ENCODE data around the gene GHRH. TPM values are rescaled to one million over a fixed set of nuclear protein-coding genes. Genes with fewer than 3 reads are reported as not detected.

Gene GHRH
- total RNA-seq, 4 donors from 2014 or later = not detected

GRCh38 chr20:37295001-37295400, 33.4 kb upstream of the GHRH start:
- DNase-seq (ENCODE audit: low spot score in 2 of 2) = peak in 1 of 2 donors; percentile 65
- 21 to 26% methylated on average over 3 of the region's 3 CpGs for WGBS, 2 donors
- intact Hi-C loops (cut with DNase I; ENCODE audit: low total_unique reads) = no loop called here
- TF ChIP-seq POLR2A (IDR thresholded peaks at IDR 0.05) = no peak
- TF ChIP-seq, protein P1, sequence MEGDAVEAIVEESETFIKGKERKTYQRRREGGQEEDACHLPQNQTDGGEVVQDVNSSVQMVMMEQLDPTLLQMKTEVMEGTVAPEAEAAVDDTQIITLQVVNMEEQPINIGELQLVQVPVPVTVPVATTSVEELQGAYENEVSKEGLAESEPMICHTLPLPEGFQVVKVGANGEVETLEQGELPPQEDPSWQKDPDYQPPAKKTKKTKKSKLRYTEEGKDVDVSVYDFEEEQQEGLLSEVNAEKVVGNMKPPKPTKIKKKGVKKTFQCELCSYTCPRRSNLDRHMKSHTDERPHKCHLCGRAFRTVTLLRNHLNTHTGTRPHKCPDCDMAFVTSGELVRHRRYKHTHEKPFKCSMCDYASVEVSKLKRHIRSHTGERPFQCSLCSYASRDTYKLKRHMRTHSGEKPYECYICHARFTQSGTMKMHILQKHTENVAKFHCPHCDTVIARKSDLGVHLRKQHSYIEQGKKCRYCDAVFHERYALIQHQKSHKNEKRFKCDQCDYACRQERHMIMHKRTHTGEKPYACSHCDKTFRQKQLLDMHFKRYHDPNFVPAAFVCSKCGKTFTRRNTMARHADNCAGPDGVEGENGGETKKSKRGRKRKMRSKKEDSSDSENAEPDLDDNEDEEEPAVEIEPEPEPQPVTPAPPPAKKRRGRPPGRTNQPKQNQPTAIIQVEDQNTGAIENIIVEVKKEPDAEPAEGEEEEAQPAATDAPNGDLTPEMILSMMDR (IDR thresholded peaks at IDR 0.05) = no peak
- H3K4me3 ChIP-seq (ENCODE audit: low read depth, poor library complexity, severe bottlenecking) = no peak overlapping the region

DNA sequence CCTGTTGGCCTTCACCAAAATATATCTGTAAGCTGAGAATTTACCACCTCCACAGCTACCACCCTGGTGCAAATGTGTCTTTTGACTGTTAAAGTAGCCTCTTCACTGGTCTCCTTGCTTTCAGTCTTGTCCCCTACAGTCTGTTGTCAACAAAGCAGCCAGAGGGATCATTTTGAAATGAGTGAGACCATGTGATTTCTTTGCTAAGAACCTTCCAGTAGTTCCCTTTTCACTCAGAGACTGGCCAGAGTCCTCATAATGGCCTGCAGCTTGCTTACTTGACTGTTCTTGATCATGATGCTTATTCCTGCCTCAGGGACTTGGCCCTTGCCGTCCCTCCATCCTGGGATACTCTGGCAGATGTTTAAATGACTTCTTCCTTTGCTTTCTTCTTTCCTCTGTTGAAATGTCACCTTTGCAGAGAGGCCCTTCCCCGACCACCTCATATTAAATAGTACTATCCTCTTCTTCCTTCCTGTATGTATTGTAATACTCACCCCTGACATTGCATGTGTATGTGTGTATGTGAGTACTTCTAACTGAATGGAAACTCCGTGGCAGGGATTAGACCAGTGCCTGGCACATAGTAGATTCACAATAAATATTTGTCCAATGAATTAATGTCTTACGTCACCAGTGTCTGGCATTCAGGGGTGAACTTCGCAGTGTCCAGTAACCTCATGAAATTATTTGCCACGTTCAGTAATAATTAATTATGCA, 32.8 kb upstream of the GHRH start:
- DNase-seq (ENCODE audit: low spot score in 2 of 2) = no peak
- no peak overlapping the region for H3K4me3 ChIP-seq (ENCODE audit: low read depth, poor library complexity, severe bottlenecking)
- 57 to 61% methylated on average over 6 of the region's 6 CpGs for WGBS, 2 donors
- TF ChIP-seq, protein P1 (IDR thresholded peaks at IDR 0.05) = no peak
- TF ChIP-seq POLR2A (IDR thresholded peaks at IDR 0.05) = no peak
- intact Hi-C loops (cut with DNase I; ENCODE audit: low total_unique reads) = no loop called here

GRCh38 chr20:37293301-37293943, 31.8 kb upstream of the GHRH start:
- intact Hi-C loops (cut with DNase I; ENCODE audit: low total_unique reads) = no loop called here
- no peak for DNase-seq (ENCODE audit: low spot score in 2 of 2)
- 94 to 97% methylated on average over 11 of the region's 11 CpGs for WGBS, 2 donors
- no peak overlapping the region for H3K4me3 ChIP-seq (ENCODE audit: low read depth, poor library complexity, severe bottlenecking)
- TF ChIP-seq POLR2A (IDR thresholded peaks at IDR 0.05) = no peak
- TF ChIP-seq, protein P1 (IDR thresholded peaks at IDR 0.05) = no peak

DNA sequence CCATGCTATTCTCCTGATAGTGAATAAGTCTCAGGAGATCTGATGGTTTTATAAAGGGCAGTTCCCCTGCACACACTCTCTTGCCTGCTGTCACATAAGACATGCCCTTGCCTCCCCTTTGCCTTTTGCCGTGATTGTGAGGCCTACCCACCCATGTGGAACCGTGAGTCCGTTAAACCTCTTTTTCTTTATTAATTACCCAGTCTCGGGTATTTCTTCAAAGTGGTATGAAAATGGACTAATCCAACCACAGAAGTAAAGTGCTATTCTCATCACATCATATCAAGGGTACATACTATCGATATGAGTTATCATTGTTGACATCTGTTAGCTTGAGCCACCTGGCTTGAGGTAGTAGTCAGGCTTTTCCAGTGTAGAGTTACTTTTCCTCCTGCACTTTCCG, 30.1 kb upstream of the GHRH start:
- 91 to 96% methylated on average over 6 of the region's 6 CpGs for WGBS, 2 donors
- intact Hi-C loops (cut with DNase I; ENCODE audit: low total_unique reads) = no loop called here
- no peak for DNase-seq (ENCODE audit: low spot score in 2 of 2)
- TF ChIP-seq, protein P1 (IDR thresholded peaks at IDR 0.05) = no peak
- TF ChIP-seq POLR2A (IDR thresholded peaks at IDR 0.05) = no peak
- H3K4me3 ChIP-seq (ENCODE audit: low read depth, poor library complexity, severe bottlenecking) = no peak overlapping the region

GRCh38 chr20:37290158-37290810, 28.7 kb upstream of the GHRH start:
- intact Hi-C loops (cut with DNase I; ENCODE audit: low total_unique reads) = no loop called here
- DNase-seq (ENCODE audit: low spot score in 2 of 2) = no peak
- WGBS, 2 donors = 50 to 53% methylated on average over 21 of the region's 21 CpGs
- H3K4me3 ChIP-seq (ENCODE audit: low read depth, poor library complexity, severe bottlenecking) = peak overlapping the region; percentile 98
- TF ChIP-seq POLR2A (IDR thresholded peaks at IDR 0.05) = no peak
- TF ChIP-seq, protein P1 (IDR thresholded peaks at IDR 0.05) = no peak
